OCI-LY3 (cell line): ENCODE results near the gene PIERCE2.
"Not testable (repeated sequence)": the region's sequence is repeated elsewhere in the genome, so short reads cannot be mapped to it uniquely, and the experiment has no call there.

Experiments used
- H2AFZ ChIP-seq: fragments of 200-600, 300-600 bp; shearing (Covaris generic); 2 replicates; pipeline ENCODE4 v1.6.0; 2014; ENCODE audit warnings: antibody characterized with exemption, low read depth, low read length
- H3K27ac ChIP-seq: fragments of 200-600, 300-600 bp; sonication (generic); 2 replicates; pipeline ENCODE4 v1.5.1; 2014; ENCODE audit warnings: mild to moderate bottlenecking, low read length, moderate library complexity, mixed read lengths
- H3K27me3 ChIP-seq: fragments of 200-600, 300-600 bp; sonication (generic); 2 replicates; pipeline ENCODE4 v1.6.1; 2014; ENCODE audit warnings: low read depth, low read length, mixed read lengths
- H3K36me3 ChIP-seq: fragments of 200-600, 300-600 bp; sonication (generic); replicated peaks from 2 replicates; pipeline ENCODE3; 2014; ENCODE audit warnings: low read depth, low read length, mixed read lengths
- H3K4me1 ChIP-seq: fragments of 300-600, 200-600 bp; sonication (generic); 2 replicates; pipeline ENCODE4 v1.6.1; 2014; ENCODE audit warnings: low read length, mixed read lengths
- H3K4me2 ChIP-seq: fragments of 200-600, 300-600 bp; sonication (generic); 2 replicates; pipeline ENCODE4 v1.6.1; 2014; ENCODE audit warnings: low read length, mixed read lengths
- H3K4me3 ChIP-seq: fragments of 300-600, 200-600 bp; sonication (generic); 2 replicates; pipeline ENCODE4 v1.5.1; 2014; ENCODE audit warnings: antibody characterized with exemption, mild to moderate bottlenecking, low read length, moderate library complexity
- H3K79me2 ChIP-seq: fragments of 300-600, 200-600 bp; shearing (Covaris generic); 2 replicates; pipeline ENCODE4 v1.6.1; 2014; ENCODE audit warnings: mild to moderate bottlenecking, low read length, mixed read lengths
- H3K9ac ChIP-seq: fragments of 300-600, 200-600 bp; shearing (Covaris generic); 2 replicates; pipeline ENCODE4 v1.6.0; 2014; ENCODE audit warnings: mild to moderate bottlenecking, low read length, moderate library complexity
- H3K9me3 ChIP-seq: fragments of 200-600, 300-600 bp; shearing (Covaris generic); 2 replicates; pipeline ENCODE4 v1.6.1; 2014; ENCODE audit warnings: low read length, mixed read lengths; ENCODE audit not compliant: insufficient read depth
- H4K20me1 ChIP-seq: fragments of 200-600, 300-600 bp; sonication (generic); 2 replicates; pipeline ENCODE4 v1.6.1; 2016; ENCODE audit warnings: low read length, mixed read lengths; ENCODE audit not compliant: insufficient read depth
- CTCF ChIP-seq: fragments of 200-600, 300-600 bp; sonication (generic); IDR thresholded peaks from 2 replicates; pipeline ENCODE4 v1.5.1; 2014; ENCODE audit warnings: antibody characterized with exemption, low read length, low read depth
- EZH2phosphoT487 ChIP-seq: fragments of 200-600 bp; shearing (Covaris generic); IDR thresholded peaks from 2 replicates; pipeline ENCODE4 v1.6.1; 2018; ENCODE audit warnings: antibody characterized with exemption, mixed run types, low read depth

Gene PIERCE2

GRCh38 chr15:55398243-55398642, 10.1 kb upstream of the PIERCE2 start:
- Histone ChIP-seq H3K27ac (no peak overlapping the region), H3K36me3 (peaks cover 2% of the 10 kb centered on the region), H3K9ac (no peak overlapping the region), H3K4me2 (no peak overlapping the region), H2AFZ (no peak overlapping the region), H3K79me2 (no peaks in the 10 kb centered on the region), H3K9me3 (no peaks in the 10 kb centered on the region), H3K4me3 (no peak overlapping the region), H3K27me3 (no peaks in the 10 kb centered on the region), H4K20me1 (no peaks in the 10 kb centered on the region), H3K4me1 (peaks cover under 1% of the 10 kb centered on the region; the same call in 1 of the 2 replicates)
- no peak for TF ChIP-seq EZH2phosphoT487

- not testable (repeated sequence) for H3K4me3 ChIP-seq, H3K9me3 ChIP-seq, H3K27me3 ChIP-seq, H3K9ac ChIP-seq, H3K27ac ChIP-seq, H4K20me1 ChIP-seq, H3K4me1 ChIP-seq, H2AFZ ChIP-seq, H3K4me2 ChIP-seq, H3K79me2 ChIP-seq, H3K36me3 ChIP-seq
Observed at GRCh38 chr15:55400050-55400449, 8.2 kb upstream of the PIERCE2 start.

GRCh38 chr15:55401786-55402246, 6.5 kb upstream of the PIERCE2 start:
- H3K27ac ChIP-seq, result no peak overlapping the region
- H2AFZ ChIP-seq, result no peak overlapping the region
- no peak for TF ChIP-seq CTCF
- TF ChIP-seq EZH2phosphoT487, result no peak
- H4K20me1 ChIP-seq, result no peaks in the 10 kb centered on the region
- peaks cover 7% of the 10 kb centered on the region for H3K4me1 ChIP-seq
- H3K79me2 ChIP-seq, result no peaks in the 10 kb centered on the region
- no peak overlapping the region for H3K4me2 ChIP-seq
- no peaks in the 10 kb centered on the region for H3K27me3 ChIP-seq
- H3K36me3 ChIP-seq, result no peaks in the 10 kb centered on the region
- H3K9me3 ChIP-seq, result no peaks in the 10 kb centered on the region
- H3K9ac ChIP-seq, result no peak overlapping the region
- no peak overlapping the region for H3K4me3 ChIP-seq

- Histone ChIP-seq H2AFZ (no peak overlapping the region), H3K27ac (no peak overlapping the region), H3K36me3 (no peaks in the 10 kb centered on the region), H3K9ac (no peak overlapping the region), H3K9me3 (no peaks in the 10 kb centered on the region), H4K20me1 (no peaks in the 10 kb centered on the region), H3K4me3 (no peak overlapping the region), H3K27me3 (no peaks in the 10 kb centered on the region), H3K4me1 (peaks cover 10% of the 10 kb centered on the region), H3K4me2 (no peak overlapping the region), H3K79me2 (no peaks in the 10 kb centered on the region)
- no peak for TF ChIP-seq CTCF
- TF ChIP-seq EZH2phosphoT487, result no peak
Observed at GRCh38 chr15:55402707-55403106, 5.6 kb upstream of the PIERCE2 start.

GRCh38 chr15:55403531-55403930, 4.8 kb upstream of the PIERCE2 start:
- H3K4me3 ChIP-seq, result no peak overlapping the region
- no peak overlapping the region for H3K27ac ChIP-seq
- TF ChIP-seq CTCF, result no peak
- TF ChIP-seq EZH2phosphoT487, result no peak
- no peaks in the 10 kb centered on the region for H3K27me3 ChIP-seq
- H3K9ac ChIP-seq, result no peak overlapping the region
- no peaks in the 10 kb centered on the region for H4K20me1 ChIP-seq
- no peak overlapping the region for H2AFZ ChIP-seq
- no peak overlapping the region for H3K4me2 ChIP-seq
- peaks cover 10% of the 10 kb centered on the region for H3K4me1 ChIP-seq
- H3K79me2 ChIP-seq, result no peaks in the 10 kb centered on the region
- H3K9me3 ChIP-seq, result no peaks in the 10 kb centered on the region
- no peaks in the 10 kb centered on the region for H3K36me3 ChIP-seq
